Measurements from ENCODE around the gene NDUFS4. TPM values are rescaled to one million over a fixed set of nuclear protein-coding genes. Genes with fewer than 3 reads are reported as not detected.

The NDUFS4 gene
- polyA plus RNA-seq, 1 of the 3 experiments (the other 2 are of a cell fraction): 104 TPM

DNA sequence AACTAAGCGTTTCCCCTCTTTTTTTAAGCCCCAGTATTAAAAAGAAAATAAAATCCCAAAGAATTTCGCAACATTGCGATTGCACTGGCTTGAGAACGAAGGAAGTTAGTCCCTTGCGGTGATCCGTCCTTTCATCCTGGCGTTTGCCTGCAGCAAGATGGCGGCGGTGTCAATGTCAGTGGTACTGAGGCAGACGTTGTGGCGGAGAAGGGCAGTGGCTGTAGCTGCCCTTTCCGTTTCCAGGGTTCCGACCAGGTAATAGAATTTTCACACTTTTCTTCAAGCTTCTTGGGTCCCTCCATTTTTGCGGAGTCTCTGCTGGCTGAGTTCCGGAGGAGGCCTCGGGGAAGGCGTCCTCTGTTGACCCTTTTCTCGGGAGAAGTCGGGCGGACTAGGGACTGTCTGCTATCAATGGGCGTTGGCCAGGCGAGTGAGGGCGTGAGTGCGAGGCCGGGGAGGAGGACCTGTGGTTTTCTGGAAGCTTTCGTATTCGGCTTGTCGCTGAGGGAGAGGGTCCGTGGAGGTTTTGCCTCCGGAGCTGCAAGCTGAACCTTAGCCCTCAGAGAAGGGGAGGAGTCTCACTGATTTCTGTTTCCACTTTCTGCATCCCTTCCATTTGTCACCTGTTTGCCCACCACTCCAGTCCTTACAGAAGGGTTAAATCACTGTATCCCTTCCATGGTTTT is at the start of gene NDUFS4 (continued):
- 0 out of 2 replicates have a peak, but pooled peaks have one; percentile 33 for TF ChIP-seq RFX5 (IDR thresholded peaks at IDR 0.05; ENCODE audit: low read length)
- TF ChIP-seq SIN3A (IDR thresholded peaks at IDR 0.05; ENCODE audit: borderline replicate concordance, low read depth, low read length): peak; percentile 77; the same call in 1 of the 2 replicates

DNA sequence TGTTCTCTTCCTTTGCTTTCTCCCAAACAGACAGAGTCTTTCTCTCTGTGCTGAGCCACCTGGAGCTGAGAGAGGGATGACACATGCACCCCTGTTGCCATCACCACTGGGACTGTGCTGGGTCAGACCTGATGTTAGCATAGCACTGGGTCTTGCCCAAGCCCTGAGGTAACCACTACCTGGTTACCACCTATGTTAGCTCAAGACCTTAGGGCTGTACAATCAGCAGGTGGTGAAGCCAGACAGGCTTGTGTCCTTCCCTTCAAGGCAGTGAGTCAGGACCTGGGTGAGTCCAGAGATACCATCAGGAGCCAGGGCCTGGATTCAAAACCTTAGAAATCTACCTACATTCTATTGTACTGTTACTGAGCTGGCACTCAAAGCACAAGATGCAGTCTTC is 47.9 kb upstream of the NDUFS4 start:
- H3K27ac ChIP-seq (ENCODE audit: low read depth in 2 of 2, low read length in 1 of 2): no peak overlapping the region
- no peaks in the 10 kb centered on the region for H3K4me1 ChIP-seq (ENCODE audit: control insufficient read depth in 1 of 2, insufficient read depth in 2 of 2, low read depth in 1 of 2, low read length in 1 of 2)
- H2AFZ ChIP-seq (ENCODE audit: low read depth): no peak overlapping the region
- no peaks in the 10 kb centered on the region for H3K36me3 ChIP-seq (replicated peaks in 1 of 2; ENCODE audit: control insufficient read depth in 1 of 2, insufficient read depth in 2 of 2, low read length in 1 of 2)
- no peaks in the 10 kb centered on the region for H3K9me2 ChIP-seq
- no peak overlapping the region for H3K4me3 ChIP-seq (ENCODE audit: low read depth in 2 of 2, low read length in 1 of 2)
- H4K20me1 ChIP-seq (ENCODE audit: insufficient read depth): no peaks in the 10 kb centered on the region
- H3K9ac ChIP-seq: no peak overlapping the region
- no peak for DNase-seq
- ChIA-PET CTCF (no interaction called here), POLR2A (no interaction called here)
- TF ChIP-seq, protein P1, sequence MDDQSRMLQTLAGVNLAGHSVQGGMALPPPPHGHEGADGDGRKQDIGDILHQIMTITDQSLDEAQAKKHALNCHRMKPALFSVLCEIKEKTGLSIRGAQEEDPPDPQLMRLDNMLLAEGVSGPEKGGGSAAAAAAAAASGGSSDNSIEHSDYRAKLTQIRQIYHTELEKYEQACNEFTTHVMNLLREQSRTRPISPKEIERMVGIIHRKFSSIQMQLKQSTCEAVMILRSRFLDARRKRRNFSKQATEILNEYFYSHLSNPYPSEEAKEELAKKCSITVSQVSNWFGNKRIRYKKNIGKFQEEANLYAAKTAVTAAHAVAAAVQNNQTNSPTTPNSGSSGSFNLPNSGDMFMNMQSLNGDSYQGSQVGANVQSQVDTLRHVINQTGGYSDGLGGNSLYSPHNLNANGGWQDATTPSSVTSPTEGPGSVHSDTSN (IDR thresholded peaks at IDR 0.05): no peak
- TF ChIP-seq YY1 (IDR thresholded peaks at IDR 0.05; ENCODE audit: low read depth): no peak
- TF ChIP-seq, protein P2, sequence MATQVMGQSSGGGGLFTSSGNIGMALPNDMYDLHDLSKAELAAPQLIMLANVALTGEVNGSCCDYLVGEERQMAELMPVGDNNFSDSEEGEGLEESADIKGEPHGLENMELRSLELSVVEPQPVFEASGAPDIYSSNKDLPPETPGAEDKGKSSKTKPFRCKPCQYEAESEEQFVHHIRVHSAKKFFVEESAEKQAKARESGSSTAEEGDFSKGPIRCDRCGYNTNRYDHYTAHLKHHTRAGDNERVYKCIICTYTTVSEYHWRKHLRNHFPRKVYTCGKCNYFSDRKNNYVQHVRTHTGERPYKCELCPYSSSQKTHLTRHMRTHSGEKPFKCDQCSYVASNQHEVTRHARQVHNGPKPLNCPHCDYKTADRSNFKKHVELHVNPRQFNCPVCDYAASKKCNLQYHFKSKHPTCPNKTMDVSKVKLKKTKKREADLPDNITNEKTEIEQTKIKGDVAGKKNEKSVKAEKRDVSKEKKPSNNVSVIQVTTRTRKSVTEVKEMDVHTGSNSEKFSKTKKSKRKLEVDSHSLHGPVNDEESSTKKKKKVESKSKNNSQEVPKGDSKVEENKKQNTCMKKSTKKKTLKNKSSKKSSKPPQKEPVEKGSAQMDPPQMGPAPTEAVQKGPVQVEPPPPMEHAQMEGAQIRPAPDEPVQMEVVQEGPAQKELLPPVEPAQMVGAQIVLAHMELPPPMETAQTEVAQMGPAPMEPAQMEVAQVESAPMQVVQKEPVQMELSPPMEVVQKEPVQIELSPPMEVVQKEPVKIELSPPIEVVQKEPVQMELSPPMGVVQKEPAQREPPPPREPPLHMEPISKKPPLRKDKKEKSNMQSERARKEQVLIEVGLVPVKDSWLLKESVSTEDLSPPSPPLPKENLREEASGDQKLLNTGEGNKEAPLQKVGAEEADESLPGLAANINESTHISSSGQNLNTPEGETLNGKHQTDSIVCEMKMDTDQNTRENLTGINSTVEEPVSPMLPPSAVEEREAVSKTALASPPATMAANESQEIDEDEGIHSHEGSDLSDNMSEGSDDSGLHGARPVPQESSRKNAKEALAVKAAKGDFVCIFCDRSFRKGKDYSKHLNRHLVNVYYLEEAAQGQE (IDR thresholded peaks at IDR 0.05; ENCODE audit: low read depth, low read length): no peak
- TF ChIP-seq CHD2 (IDR thresholded peaks at IDR 0.05; ENCODE audit: low read length, partially characterized antibody): no peak
- TF ChIP-seq RXRA (IDR thresholded peaks at IDR 0.05; ENCODE audit: borderline replicate concordance, low read depth): no peak
- no peak for TF ChIP-seq EP300 (IDR thresholded peaks at IDR 0.05; ENCODE audit: borderline replicate concordance in 1 of 2, low read depth in 1 of 2, low read length in 1 of 2)
- TF ChIP-seq POLR2AphosphoS5 (IDR thresholded peaks at IDR 0.05; ENCODE audit: low read depth, low read length): no peak
- TF ChIP-seq NFIC (IDR thresholded peaks at IDR 0.05; ENCODE audit: borderline replicate concordance): no peak
- no peak for TF ChIP-seq SIN3A (IDR thresholded peaks at IDR 0.05; ENCODE audit: borderline replicate concordance, low read depth, low read length)
- TF ChIP-seq GABPA (IDR thresholded peaks at IDR 0.05; ENCODE audit: low read depth): no peak
- no peak for TF ChIP-seq FOSL2 (IDR thresholded peaks at IDR 0.05; ENCODE audit: borderline replicate concordance, low read depth)
- TF ChIP-seq TEAD4 (IDR thresholded peaks at IDR 0.05; ENCODE audit: borderline replicate concordance, insufficient read depth): no peak
- no peak for TF ChIP-seq FOXM1 (IDR thresholded peaks at IDR 0.05; ENCODE audit: low read depth)
- TF ChIP-seq ELF1 (IDR thresholded peaks at IDR 0.05): no peak
- H3K27me3 ChIP-seq (ENCODE audit: insufficient read depth): no peaks in the 10 kb centered on the region
- H3K4me2 ChIP-seq: no peak overlapping the region
- no peaks in the 10 kb centered on the region for H3F3A ChIP-seq (replicated peaks; ENCODE audit: insufficient read depth)
- no peaks in the 10 kb centered on the region for H3K9me3 ChIP-seq
- H3K79me2 ChIP-seq (ENCODE audit: insufficient read depth): no peaks in the 10 kb centered on the region
